HUES6 (cell line): Measurements from ENCODE around the gene HLA-DMA.
"Not testable (repeated sequence)": the region's sequence is repeated elsewhere in the genome, so short reads cannot be mapped to it uniquely, and the experiment has no call there.

Source experiments
- H3K27ac ChIP-seq: 2 replicates; pipeline ENCODE4 v1.7.0; 2013; ENCODE audit warnings: low read depth, mild to moderate bottlenecking, low read length, inconsistent platforms
- H3K27me3 ChIP-seq: 2 replicates; pipeline ENCODE4 v1.6.1; 2013; ENCODE audit warnings: low read length; ENCODE audit not compliant: control insufficient read depth, insufficient read depth
- H3K36me3 ChIP-seq: 2 replicates; pipeline ENCODE4 v1.6.1; 2013; ENCODE audit warnings: low read length; ENCODE audit not compliant: control insufficient read depth, insufficient read depth
- H3K4me1 ChIP-seq: 2 replicates; pipeline ENCODE4 v1.6.1; 2013; ENCODE audit warnings: low read length; ENCODE audit not compliant: control insufficient read depth, insufficient read depth
- H3K4me3 ChIP-seq: 2 replicates; pipeline ENCODE4 v1.5.1; 2013; ENCODE audit warnings: low read depth, low read length
- H3K9ac ChIP-seq: one replicate; pipeline ENCODE4 v1.6.1; 2013; ENCODE audit warnings: mild to moderate bottlenecking, low read length
- H3K9me3 ChIP-seq: 2 replicates; pipeline ENCODE4 v1.6.1; 2013; ENCODE audit warnings: low read depth, low read length; ENCODE audit not compliant: control insufficient read depth, insufficient read depth

HLA-DMA gene

DNA sequence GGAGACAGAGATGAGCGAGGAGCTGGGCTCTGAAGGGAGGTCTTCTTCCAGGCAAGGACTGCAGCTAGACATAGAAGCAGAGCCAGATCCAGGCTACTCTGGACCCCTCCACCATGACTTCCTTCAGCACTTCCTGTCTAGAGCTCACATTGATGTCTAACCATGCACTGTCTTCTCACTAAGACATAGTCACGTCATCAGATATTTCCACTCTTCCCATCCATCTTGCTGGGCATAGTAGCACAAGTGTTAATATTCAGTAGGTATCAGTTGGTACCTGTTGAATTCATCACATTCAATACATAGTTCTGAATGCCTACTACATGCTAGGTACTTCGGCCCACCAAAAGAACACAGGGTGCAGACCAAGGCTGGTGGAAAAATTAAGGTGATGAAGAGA lies 2.9 kb downstream of the HLA-DMA start:
- Histone ChIP-seq H3K27me3 (no peaks in the 10 kb centered on the region), H3K9ac (no peak overlapping the region), H3K4me3 (no peak overlapping the region), H3K9me3 (no peaks in the 10 kb centered on the region), H3K27ac (no peak overlapping the region), H3K36me3 (no peaks in the 10 kb centered on the region), H3K4me1 (peaks cover 5% of the 10 kb centered on the region; the same call in 1 of the 2 replicates)

DNA sequence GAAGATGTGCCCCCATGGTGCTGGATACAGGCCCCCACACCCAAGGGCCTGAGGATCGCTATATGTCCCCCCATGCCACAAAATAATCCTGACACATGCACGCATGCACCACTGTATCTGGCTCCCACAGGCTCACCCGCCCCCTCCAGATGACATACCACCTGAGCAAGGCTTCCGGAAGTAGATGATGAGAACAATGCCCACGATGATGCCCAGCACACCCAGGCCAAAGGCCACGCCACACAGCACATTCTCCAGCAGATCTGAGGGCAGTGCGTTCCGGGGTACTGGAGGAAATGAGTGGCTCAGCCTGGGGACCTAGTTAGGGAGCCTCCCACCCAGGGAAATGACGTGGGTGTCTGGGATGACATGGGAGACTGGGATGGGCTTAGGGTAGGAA lies 3.8 kb downstream of the HLA-DMA start:
- H3K36me3 ChIP-seq: no peaks in the 10 kb centered on the region
- H3K9ac ChIP-seq: no peak overlapping the region
- peaks cover 5% of the 10 kb centered on the region; the same call in 1 of the 2 replicates for H3K4me1 ChIP-seq
- no peak overlapping the region for H3K4me3 ChIP-seq
- H3K27ac ChIP-seq: no peak overlapping the region
- no peaks in the 10 kb centered on the region for H3K27me3 ChIP-seq
- H3K9me3 ChIP-seq: no peaks in the 10 kb centered on the region

DNA sequence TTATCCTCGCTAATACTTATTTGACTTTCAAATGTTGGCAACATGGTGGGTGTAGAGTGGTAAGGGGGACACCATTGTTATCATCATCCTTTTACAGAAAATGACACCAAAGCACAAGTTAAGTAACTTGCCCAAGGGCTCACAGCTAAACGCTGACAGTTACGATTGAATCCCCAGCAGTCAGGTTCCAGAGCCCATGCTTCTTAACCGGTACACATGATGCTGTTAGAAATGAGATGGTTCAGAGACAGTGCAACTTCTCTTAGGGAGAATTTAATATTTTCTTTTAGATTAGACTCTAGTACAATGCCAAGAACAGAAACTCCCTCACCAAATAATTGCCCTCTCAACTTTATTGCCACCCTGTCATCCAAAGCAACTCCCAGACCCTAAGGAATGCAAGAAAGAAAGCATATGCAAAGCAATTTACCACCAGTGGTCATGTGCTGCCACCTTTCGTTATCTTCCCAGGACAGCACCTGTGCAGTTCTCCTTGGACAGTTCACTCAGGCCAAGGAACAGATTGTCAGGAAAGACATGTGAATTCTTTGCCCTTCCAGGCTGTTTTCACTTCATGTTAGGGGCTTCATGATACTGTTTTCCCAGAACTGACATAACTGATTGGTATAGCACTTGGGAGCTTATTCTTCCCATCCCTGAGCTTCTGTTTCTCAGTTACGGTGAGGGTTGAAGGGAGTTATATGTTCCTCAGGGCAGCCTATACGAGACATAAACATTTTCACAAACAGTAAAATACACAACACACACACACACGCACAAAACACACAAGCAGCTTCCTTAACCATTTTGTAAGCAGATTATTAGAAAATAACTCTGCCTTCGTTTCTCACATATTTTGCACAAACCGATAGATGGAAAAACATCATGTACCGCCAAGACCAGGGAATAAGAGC lies 5.1 kb downstream of the HLA-DMA start:
- Histone ChIP-seq H3K36me3 (no peaks in the 10 kb centered on the region), H3K9me3 (no peaks in the 10 kb centered on the region), H3K4me1 (peaks cover 4% of the 10 kb centered on the region; the same call in 1 of the 2 replicates), H3K4me3 (no peak overlapping the region), H3K27ac (no peak overlapping the region), H3K9ac (no peak overlapping the region), H3K27me3 (no peaks in the 10 kb centered on the region)

DNA sequence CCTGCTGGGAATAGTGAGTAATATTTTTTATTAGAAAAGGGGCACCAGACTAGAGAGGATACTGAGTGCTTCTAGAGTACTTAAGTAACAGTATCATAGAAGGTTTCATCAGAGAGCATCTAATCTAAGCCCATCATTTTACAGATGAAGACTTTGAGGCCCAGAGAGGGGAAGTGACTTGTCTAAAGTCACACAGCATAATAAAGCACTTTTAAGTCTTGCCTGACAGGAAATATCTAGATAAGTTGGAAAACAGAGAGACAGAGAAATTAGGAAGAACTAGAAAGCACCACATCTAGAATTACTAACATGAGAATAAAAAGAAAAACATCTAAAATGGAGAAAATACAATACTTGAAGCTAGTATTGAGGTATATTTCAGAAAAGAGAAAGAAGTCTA lies 6.0 kb downstream of the HLA-DMA start:
- Histone ChIP-seq H3K27ac (no peak overlapping the region), H3K4me1 (no peaks in the 10 kb centered on the region), H3K9ac (no peak overlapping the region), H3K4me3 (no peak overlapping the region), H3K9me3 (no peaks in the 10 kb centered on the region), H3K27me3 (no peaks in the 10 kb centered on the region), H3K36me3 (no peaks in the 10 kb centered on the region)

DNA sequence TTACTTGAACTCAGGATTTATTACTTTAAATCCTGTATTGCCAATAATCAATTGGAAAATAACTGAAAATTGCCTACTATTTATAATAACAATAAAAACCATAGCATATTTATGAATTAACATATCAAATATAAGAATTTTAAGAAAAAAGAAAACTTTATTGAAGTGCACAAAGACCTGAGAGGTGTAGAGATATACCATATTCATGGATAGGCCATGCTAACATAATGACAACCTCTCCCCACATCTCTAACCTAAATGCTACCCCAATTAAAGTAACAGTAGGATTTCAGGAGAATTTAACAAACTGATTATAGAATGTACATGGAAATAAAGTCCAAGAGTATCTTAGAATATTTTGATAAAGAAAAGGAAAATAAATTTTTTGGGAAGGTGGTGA lies 6.9 kb downstream of the HLA-DMA start:
- no peak overlapping the region for H3K9ac ChIP-seq
- peaks cover 4% of the 10 kb centered on the region; the same call in 1 of the 2 replicates for H3K4me1 ChIP-seq
- H3K4me3 ChIP-seq: no peak overlapping the region
- H3K27me3 ChIP-seq: no peaks in the 10 kb centered on the region
- H3K36me3 ChIP-seq: no peaks in the 10 kb centered on the region
- H3K9me3 ChIP-seq: no peaks in the 10 kb centered on the region
- no peak overlapping the region for H3K27ac ChIP-seq

DNA sequence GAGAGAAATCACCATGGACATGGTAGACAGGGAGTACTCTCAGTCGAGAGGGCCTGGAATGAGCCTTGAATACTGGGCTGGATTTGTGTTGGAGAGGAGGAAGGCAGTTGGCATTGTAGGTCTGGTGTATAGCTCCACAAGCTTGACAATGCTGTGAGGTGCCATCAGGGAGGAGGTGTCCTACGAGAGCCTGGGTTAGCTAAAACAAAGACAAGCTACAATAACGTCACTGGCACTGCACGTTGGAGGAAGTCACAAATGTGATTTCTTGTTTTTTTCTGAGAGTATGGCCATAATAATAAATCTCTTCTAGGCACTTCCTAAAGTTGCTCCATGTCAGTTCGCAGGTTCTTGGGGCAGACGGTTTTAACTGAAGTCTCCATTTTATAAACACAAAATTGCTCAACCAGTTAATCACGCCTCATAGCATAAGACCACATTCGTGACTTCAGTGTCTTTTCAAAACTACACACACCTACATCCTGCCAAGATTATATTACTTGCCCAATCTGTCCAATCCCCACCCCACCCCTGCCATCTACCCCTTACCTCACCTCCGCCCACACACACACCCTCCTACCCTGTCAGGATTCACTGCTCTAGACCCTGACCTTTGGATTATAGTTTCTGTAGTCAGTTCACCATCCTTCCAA lies 7.7 kb downstream of the HLA-DMA start:
- Histone ChIP-seq H3K27ac (no peak overlapping the region), H3K9me3 (no peaks in the 10 kb centered on the region), H3K9ac (no peak overlapping the region), H3K4me3 (no peak overlapping the region), H3K27me3 (no peaks in the 10 kb centered on the region), H3K36me3 (no peaks in the 10 kb centered on the region), H3K4me1 (peaks cover 4% of the 10 kb centered on the region; the same call in 1 of the 2 replicates)

DNA sequence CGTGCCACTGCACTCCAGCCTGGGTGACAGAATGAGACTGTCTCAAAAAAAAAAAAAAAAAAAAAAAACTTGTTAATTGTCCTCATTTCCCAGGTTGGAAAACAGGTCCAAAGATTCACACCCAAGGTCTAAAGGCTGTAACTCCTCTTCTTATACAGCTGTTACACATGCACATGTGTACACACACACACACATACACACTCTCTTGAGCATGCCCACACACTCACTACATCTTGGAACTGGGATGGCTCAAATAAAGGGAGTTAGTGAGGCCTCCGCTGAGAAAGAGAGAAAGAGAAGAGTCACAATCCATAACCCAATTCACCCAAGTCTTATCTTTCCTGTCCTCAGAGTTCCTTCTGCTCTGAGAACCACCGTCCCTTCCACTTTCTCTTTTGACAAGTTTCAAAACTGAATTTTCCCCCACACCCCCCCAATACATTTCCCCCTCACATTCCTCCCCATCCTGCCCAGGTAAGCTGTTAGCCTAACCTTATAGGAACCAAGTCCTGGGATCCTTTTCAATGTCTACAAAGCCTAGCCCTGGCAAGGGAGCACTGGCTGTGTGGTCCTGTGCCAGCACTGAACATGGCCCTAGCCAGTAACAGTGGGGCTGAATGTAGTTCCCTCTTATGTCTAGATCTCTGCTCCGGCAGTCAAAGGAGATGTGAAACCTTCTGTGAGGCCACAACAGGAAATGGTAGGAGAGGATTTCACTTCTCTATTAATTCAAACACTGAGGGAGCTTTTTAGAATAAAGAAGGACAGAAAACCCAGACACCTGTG lies 8.8 kb downstream of the HLA-DMA start:
- Histone ChIP-seq H3K9me3 (no peaks in the 10 kb centered on the region), H3K4me3 (no peak overlapping the region), H3K27ac (no peak overlapping the region), H3K36me3 (no peaks in the 10 kb centered on the region), H3K4me1 (peaks cover 4% of the 10 kb centered on the region; the same call in 1 of the 2 replicates), H3K27me3 (no peaks in the 10 kb centered on the region; the same call in 1 of the 2 replicates), H3K9ac (no peak overlapping the region)

DNA sequence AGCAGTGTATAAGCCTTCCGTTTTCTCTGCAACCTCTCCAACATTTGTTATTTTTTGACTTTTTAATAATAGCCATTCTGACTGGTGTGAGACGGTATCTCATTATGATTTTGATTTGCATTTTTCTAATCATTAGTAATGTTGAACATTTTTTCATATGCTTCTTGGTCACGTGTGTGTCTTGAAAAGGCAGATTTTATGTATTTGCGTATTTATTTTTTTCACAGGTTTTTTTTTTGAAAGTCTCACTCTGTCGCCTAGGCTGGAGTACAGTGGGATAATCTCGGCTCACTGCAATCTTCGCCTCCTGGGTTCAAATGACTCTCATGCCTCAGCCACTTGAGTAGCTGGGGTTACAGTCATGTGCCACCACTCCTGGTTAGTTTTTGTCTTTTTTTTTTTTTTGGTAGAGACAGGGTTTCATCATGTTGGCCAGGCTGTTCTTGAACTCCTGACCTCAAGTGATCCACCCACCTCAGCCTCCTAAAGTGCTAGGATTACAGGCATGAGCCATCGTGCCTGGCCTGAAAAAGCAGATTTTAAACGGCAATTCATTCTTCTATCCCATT lies 10.3 kb downstream of the HLA-DMA start:
- H3K36me3 ChIP-seq, H3K27ac ChIP-seq, H3K27me3 ChIP-seq, H3K9ac ChIP-seq, H3K4me3 ChIP-seq, H3K4me1 ChIP-seq, H3K9me3 ChIP-seq: not testable (repeated sequence)

DNA sequence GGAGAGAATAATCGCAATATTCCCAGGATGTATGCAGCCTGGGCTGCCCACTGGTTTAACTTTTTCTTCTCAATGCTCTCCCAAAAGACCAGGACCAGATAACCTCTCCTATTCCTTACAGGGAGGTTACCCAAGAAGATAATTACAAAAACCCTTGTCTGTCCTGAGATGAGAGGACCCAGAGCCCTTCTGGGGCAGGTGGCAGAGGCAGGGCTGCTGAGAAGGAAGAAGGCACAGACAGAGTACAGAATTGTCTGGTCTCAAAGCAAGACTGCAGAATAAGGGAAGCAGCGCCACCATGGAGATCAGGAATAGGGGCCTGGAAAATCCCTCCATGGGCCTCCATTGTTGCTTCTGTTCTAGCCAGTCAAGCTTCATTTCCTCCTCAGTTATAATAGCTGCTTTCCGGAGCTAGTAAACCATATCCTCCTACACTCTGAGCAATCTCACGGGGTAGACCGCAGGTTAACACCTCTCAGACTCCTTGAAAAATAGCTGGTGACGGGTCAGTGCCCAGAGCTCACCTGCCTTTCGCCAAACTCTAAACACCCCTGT lies 11.6 kb downstream of the HLA-DMA start:
- H3K9me3 ChIP-seq: no peaks in the 10 kb centered on the region
- H3K27ac ChIP-seq: no peak overlapping the region
- no peak overlapping the region for H3K4me3 ChIP-seq
- H3K4me1 ChIP-seq: peaks cover 4% of the 10 kb centered on the region; the same call in 1 of the 2 replicates
- H3K36me3 ChIP-seq: no peaks in the 10 kb centered on the region
- H3K9ac ChIP-seq: no peak overlapping the region
- peaks cover 15% of the 10 kb centered on the region for H3K27me3 ChIP-seq

DNA sequence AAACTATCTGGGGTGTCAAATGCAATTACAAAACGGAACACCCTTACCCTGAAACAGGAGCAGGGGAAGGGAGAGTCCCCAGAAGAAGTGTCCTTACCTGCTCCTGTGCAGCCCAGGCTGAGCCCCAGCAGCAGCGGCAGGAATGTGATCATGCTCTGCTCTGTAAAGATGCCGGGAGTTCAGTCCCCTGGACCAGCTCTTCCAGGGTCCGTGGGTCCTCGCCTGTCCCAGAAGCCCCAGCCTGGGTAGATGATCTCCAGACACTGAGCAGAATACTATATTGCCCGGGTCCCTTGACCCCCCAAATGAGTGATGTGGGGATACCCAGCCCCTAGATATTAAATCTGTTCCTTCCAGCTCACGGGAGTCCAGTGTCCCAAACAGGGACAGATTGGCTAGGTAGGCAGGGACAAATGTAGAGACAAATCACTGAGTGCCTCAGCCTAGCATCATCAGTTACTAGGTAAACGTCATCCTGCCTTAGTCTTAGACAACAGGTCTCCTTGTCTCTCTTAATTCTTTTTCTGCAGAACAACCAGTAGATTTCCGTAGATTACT lies 12.2 kb downstream of the HLA-DMA start, which contains the start of gene HLA-DMB:
TSS of gene HLA-DMB (minus strand) at position 373 of the 558 bp plus-strand sequence. CDS start at position 152, 221 bp downstream.
- H3K9ac ChIP-seq: no peak within 1 kb of the TSS
- H3K27me3 ChIP-seq: peaks cover 21% of the 10 kb centered on the region
- no peaks in the 10 kb centered on the region for H3K36me3 ChIP-seq
- H3K9me3 ChIP-seq: no peaks in the 10 kb centered on the region
- peak within 1 kb of the TSS; percentile 44 for H3K4me3 ChIP-seq
- peaks cover 4% of the 10 kb centered on the region; the same call in 1 of the 2 replicates for H3K4me1 ChIP-seq
- no peak within 1 kb of the TSS for H3K27ac ChIP-seq
